ENCODE data around the gene VWC2L.

The VWC2L gene

GRCh38 chr2:214545898-214546542 is 135.2 kb downstream of the VWC2L start:
- DNase-seq (ENCODE audit: extremely low spot score), result no peak
- CTCF ChIA-PET, result interaction anchor here (1.6 to 1.9 kb wide), 3 partner anchors 11 to 27 kb away, joined by 4 to 5 read pairs (median 4); no protein-coding TSS in a partner anchor
- no peak for TF ChIP-seq CTCF (IDR thresholded peaks at IDR 0.05; ENCODE audit: control extremely low read depth, extremely low read depth, low read depth, missing control alignments)
- POLR2A ChIA-PET, result no interaction called here

DNA sequence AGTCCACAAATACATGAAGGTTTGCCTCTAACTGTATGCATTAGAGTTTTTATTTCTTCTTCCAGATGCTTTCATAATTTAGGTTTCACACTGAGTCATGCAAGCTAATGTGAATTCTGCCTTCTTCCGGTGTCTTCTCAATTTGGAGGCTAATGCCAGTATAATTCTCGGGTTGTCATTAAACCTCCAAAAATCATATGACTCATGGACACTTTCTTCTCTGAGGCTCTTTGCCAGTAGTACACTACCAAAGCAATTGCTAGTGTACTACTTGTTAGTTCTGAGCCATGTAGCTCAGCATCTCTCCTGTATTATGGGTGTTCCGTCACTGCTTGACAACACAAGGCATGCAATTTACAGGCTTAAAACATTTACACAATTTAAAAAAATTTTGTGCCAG is 137.1 kb downstream of the VWC2L start:
- no peak for DNase-seq (ENCODE audit: extremely low spot score)
- ChIA-PET POLR2A (no interaction called here), CTCF (interaction anchor here (0.9 to 1.8 kb wide), 4 partner anchors 8 to 32 kb away, joined by 3 to 5 read pairs (median 4); no protein-coding TSS in a partner anchor)
- no peak for TF ChIP-seq CTCF (IDR thresholded peaks at IDR 0.05; ENCODE audit: control extremely low read depth, extremely low read depth, low read depth, missing control alignments)

DNA sequence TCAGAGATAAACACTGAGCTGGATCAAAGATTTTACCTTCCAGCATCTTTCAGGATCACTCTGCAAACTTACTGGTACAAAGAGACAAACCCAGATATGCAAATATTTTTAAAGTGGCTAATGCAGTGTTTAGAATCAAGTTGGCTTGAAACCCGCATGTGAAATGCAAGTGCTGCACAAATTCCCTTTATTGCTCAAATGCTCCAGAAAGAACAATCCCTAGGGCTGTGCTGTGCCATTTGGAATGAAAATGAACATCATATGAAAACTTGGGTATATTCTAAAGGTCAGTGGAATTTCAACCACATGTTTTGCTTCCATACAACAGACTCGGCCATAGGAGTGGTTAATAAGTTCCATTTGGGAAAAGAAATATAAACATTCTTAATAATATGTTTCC is 139.1 kb downstream of the VWC2L start:
- ChIA-PET POLR2A (no interaction called here), CTCF (no interaction called here)
- TF ChIP-seq CTCF (IDR thresholded peaks at IDR 0.05; ENCODE audit: control extremely low read depth, extremely low read depth, low read depth, missing control alignments), result no peak
- no peak for DNase-seq (ENCODE audit: extremely low spot score)

DNA sequence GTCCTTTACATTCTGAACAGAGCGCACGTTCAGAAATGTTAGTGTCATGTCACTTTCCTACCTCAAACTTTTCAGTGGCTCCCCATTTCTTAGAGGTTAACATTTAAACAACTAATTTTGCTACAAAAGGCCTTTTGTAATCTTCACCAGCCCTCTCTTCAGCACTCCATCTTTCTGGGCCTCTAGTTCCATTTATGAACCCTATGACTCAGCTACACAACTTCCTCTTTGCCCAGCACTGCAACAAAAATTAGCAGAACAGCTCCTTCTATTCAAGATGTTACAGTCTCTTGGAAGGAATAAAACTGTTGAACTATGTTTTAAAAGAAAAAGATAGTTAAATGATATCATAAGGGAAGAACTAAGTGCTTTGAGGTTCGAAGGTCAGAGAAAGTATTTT is 139.9 kb downstream of the VWC2L start:
- no peak for TF ChIP-seq CTCF (IDR thresholded peaks at IDR 0.05; ENCODE audit: control extremely low read depth, extremely low read depth, low read depth, missing control alignments)
- CTCF ChIA-PET, result interaction anchor here (1.1 kb wide), 1 partner anchor 11 kb away, joined by 3 read pairs; no protein-coding TSS in a partner anchor
- no peak for DNase-seq (ENCODE audit: extremely low spot score)
- POLR2A ChIA-PET, result no interaction called here

GRCh38 chr2:214557884-214558283 is 147.0 kb downstream of the VWC2L start:
- POLR2A ChIA-PET, result no interaction called here
- CTCF ChIA-PET, result interaction anchor here (1.0 to 2.3 kb wide), 5 partner anchors 9 to 25 kb away, joined by 3 to 7 read pairs (median 3); no protein-coding TSS in a partner anchor
- DNase-seq (ENCODE audit: extremely low spot score), result no peak
- no peak for TF ChIP-seq CTCF (IDR thresholded peaks at IDR 0.05; ENCODE audit: control extremely low read depth, extremely low read depth, low read depth, missing control alignments)

GRCh38 chr2:214558341-214558740 is 147.5 kb downstream of the VWC2L start:
- DNase-seq (ENCODE audit: extremely low spot score), result no peak
- TF ChIP-seq CTCF (IDR thresholded peaks at IDR 0.05; ENCODE audit: control extremely low read depth, extremely low read depth, low read depth, missing control alignments), result no peak
- ChIA-PET POLR2A (no interaction called here), CTCF (interaction anchor here (2.3 kb wide), 1 partner anchor 8 kb away, joined by 7 read pairs; no protein-coding TSS in a partner anchor)
